Heart left ventricle (tissue), 16 donors: ENCODE measurements around the gene MTG1. TPM values are rescaled to one million over a fixed set of nuclear protein-coding genes. Genes with fewer than 3 reads are reported as not detected.
"Not testable (repeated sequence)": the region's sequence is repeated elsewhere in the genome, so short reads cannot be mapped to it uniquely, and the experiment has no call there.

Experiments used
- ATAC-seq, 4 donors: fragments of 200-7000 bp; cut with Tn5 transposase; one replicate each; pipeline ENCODE4 v1.9.1; 2020 to 2022; ENCODE audit warnings: moderate library complexity in 4 of 4, mild to moderate bottlenecking in 3 of 4, moderate number of reproducible peaks in 1 of 4
- DNase-seq, 5 donors: peaks; one replicate each; pipeline ENCODE4 v3.0.0-alpha.2; 2020
- H3K27ac ChIP-seq, 12 donors: fragments of 200-600 bp; sonication (generic) in 4 of 12; one replicate each; pipeline versions ENCODE4 v1.5.0 to v1.8.0; 2016 to 2022; ENCODE audit warnings: mild to moderate bottlenecking in 2 of 12
- H3K27me3 ChIP-seq, 9 donors: fragments of 200-600 bp; sonication (generic) in 2 of 9; one replicate each; pipeline versions ENCODE4 v1.5.1 to v1.8.0; 2016 to 2022; ENCODE audit warnings: mild to moderate bottlenecking in 3 of 9
- H3K36me3 ChIP-seq, 9 donors: fragments of 200-600 bp; sonication (generic) in 2 of 9; one replicate each; pipeline versions ENCODE4 v1.5.0 to v1.8.0; 2018 to 2022; ENCODE audit warnings: mild to moderate bottlenecking in 2 of 9
- H3K4me1 ChIP-seq, 12 donors: fragments of 200-600 bp; sonication (generic) in 4 of 12; one replicate each; pipeline versions ENCODE4 v1.5.0 to v1.8.0; 2016 to 2022; ENCODE audit warnings: mild to moderate bottlenecking in 3 of 12
- H3K4me3 ChIP-seq, 12 donors: fragments of 200-600 bp; sonication (generic) in 4 of 12; one replicate each; pipeline versions ENCODE4 v1.5.0 to v1.8.0; 2017 to 2022; ENCODE audit warnings: mild to moderate bottlenecking in 9 of 12, moderate library complexity in 4 of 12
- H3K9me3 ChIP-seq, 12 donors: fragments of 200-600 bp; sonication (generic) in 4 of 12; one replicate each; pipeline versions ENCODE4 v1.5.0 to v1.8.0; 2016 to 2022; ENCODE audit warnings: mild to moderate bottlenecking in 1 of 12
- POLR2A ChIP-seq, 2 donors: fragments of 450-650 bp; IDR thresholded peaks; one replicate each; pipeline ENCODE4 v1.6.1; 2017; ENCODE audit warnings: antibody characterized with exemption in 2 of 2, mild to moderate bottlenecking in 2 of 2, moderate library complexity in 2 of 2
- WGBS, 4 donors: extraction: QIAGEN DNeasy Blood & Tissue Kit in 2 of 4; methylation state at CpG; one replicate each; pipeline versions ENCODE4 v1.1.5 to v1.1.7; 2013 to 2018; 5-methylcytosine and 5-hydroxymethylcytosine counted together
- intact Hi-C, 10 donors: fragments of 100-400 bp; cut with DNase I; formaldehyde crosslinking; loops; one replicate each; pipeline versions ENCODE4 v1.11.1 to v1.14.2; 2022
- polyA plus RNA-seq, 2 donors: library from polyadenylated mRNA; stranded (reverse); fragments of 200-250 nt; gene quantifications; one replicate each; pipeline ENCODE4 v1.2.3, GENCODE V29; 2013
- total RNA-seq, 9 donors: library from RNA; depleted of rRNA in 2 of 9; stranded (reverse); fragments of >200 nt in 2 of 9; fragmentation: NEBNext Ultra II Directional in 3 of 9; extraction: Animal tissue kit (Norgen Biotek cat#: 25700) in 3 of 9; gene quantifications; one replicate each; pipeline versions ENCODE4 v1.1.0 to v1.2.4, GENCODE V29; 2016 to 2023
- TF ChIP-seq, protein P1 (sequence below), 12 donors: fragments of 200-600 bp; sonication (generic) in 4 of 12; IDR thresholded peaks; one replicate each; pipeline versions ENCODE4 v1.5.0 to v1.8.0; 2018 to 2022; ENCODE audit warnings: antibody characterized with exemption in 12 of 12, mild to moderate bottlenecking in 5 of 12
- donor health status: ischemic (EF 13 %, LVEDD 7.1; RV severe dilation, severe dysfunction).
- donor health status: healthy with polysubstance abuse.
- donor health status: DM: no; HTN: yes; CAD: no.
- donor health status: DM: no; HTN: no; CAD: no.
- donor health status: ischemic (EF 25% LVEDD 6.9; RV normal size, moderate dysfunction).
- donor health status: ischemic (EF 25% LVEDD 5.7; RV mildly dilated, moderate dysfunction).
- donor health status: healthy.
- donor health status: DM: yes; HTN: yes; CAD: no.
- donor health status: ischemic (EF 35%, LVEDD 5.7; RV mildly dilated, moderate dysfunction).
- donor health status: nonischemic (EF 11% LVEDD 7.7; RV severe dilation, severe dysfunction).
- donor health status: DM: yes; HTN: yes; CAD: no.
- donor health status: PGD.
- donor health status: ischemic (EF 29% LVEDD 5.4; RV normal size, mild dysfunction).
- donor health status: nonischemic (EF 23%, LVEDD 6.1; RV moderate dilation, normal function).

Gene MTG1
- total and polyA plus RNA-seq, 11 donors: 11.6 to 34.2 (median 22.6) TPM

DNA sequence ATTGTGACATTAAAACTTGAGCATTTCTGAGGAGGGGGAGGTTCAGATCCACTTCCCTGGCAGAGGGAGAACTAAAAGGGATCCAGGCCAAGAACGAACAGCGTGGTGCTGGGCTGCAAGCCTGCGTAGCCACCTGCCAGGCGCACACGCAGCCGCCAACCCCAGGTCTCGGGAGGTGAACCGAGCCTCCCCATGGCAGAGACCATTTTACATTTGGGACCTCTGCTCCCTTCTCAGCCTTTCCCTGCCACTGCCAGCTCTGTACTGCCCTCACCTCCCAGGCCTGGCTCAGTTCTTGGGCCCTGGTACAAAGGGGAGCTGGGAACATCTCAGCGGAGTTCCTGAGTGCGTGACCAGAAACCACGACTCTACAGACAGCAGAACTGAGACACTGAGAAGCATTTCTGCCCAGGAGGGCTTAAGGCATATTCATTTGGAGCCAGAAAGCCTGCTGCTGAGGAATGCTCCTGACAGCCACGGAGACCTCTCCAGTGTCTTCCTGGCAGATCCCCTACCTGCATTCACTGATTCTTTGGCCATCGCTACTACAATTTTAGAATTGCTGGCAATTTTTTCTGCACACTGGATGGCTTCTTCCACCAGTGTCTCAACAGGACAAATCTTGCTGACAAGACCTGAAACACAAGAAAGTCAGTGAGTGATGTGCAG is 28.4 kb upstream of the MTG1 start:
- intact Hi-C loops: no loop called here

GRCh38 chr10:133366130-133366478 is 27.9 kb upstream of the MTG1 start:
- DNase-seq (no peak), ATAC-seq (no peak)
- no peaks in the 10 kb centered on the region for H3K27me3 ChIP-seq
- H3K4me1 ChIP-seq: peaks cover 0 to 3% (median 0%) of the 10 kb centered on the region in 12 donors
- no peak overlapping the region for H3K27ac ChIP-seq
- intact Hi-C loops: no loop called here
- 82 to 90% (median 85%) methylated on average over 13 to 17 of the region's 17 CpGs for WGBS, 4 donors
- no peak overlapping the region for H3K4me3 ChIP-seq
- no peak for TF ChIP-seq POLR2A (IDR thresholded peaks at IDR 0.05)
- TF ChIP-seq, protein P1, sequence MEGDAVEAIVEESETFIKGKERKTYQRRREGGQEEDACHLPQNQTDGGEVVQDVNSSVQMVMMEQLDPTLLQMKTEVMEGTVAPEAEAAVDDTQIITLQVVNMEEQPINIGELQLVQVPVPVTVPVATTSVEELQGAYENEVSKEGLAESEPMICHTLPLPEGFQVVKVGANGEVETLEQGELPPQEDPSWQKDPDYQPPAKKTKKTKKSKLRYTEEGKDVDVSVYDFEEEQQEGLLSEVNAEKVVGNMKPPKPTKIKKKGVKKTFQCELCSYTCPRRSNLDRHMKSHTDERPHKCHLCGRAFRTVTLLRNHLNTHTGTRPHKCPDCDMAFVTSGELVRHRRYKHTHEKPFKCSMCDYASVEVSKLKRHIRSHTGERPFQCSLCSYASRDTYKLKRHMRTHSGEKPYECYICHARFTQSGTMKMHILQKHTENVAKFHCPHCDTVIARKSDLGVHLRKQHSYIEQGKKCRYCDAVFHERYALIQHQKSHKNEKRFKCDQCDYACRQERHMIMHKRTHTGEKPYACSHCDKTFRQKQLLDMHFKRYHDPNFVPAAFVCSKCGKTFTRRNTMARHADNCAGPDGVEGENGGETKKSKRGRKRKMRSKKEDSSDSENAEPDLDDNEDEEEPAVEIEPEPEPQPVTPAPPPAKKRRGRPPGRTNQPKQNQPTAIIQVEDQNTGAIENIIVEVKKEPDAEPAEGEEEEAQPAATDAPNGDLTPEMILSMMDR (IDR thresholded peaks at IDR 0.05): no peak
- H3K36me3 ChIP-seq: peaks cover 5 to 96% (median 88%) of the 10 kb centered on the region in 9 donors
- H3K9me3 ChIP-seq: peaks cover 0 to 2% (median 0%) of the 10 kb centered on the region in 12 donors

More for the DNA sequence above, 28.4 kb upstream of the MTG1 start:
- no peak for TF ChIP-seq POLR2A (IDR thresholded peaks at IDR 0.05)
- TF ChIP-seq, protein P1 (IDR thresholded peaks at IDR 0.05): no peak
- Histone ChIP-seq H3K4me1 (peaks cover 0 to 3% (median 0%) of the 10 kb centered on the region in 12 donors), H3K4me3 (no peak overlapping the region), H3K27ac (peak overlapping the region in 2 of 12 donors; percentile 54 to 71), H3K27me3 (no peaks in the 10 kb centered on the region), H3K9me3 (peaks cover 0 to 4% (median 0%) of the 10 kb centered on the region in 12 donors), H3K36me3 (peaks cover 5 to 90% (median 83%) of the 10 kb centered on the region in 9 donors)
- 81 to 88% (median 86%) methylated on average over 13 of the region's 13 CpGs for WGBS, 4 donors
- no peak for DNase-seq
- ATAC-seq: no peak

DNA sequence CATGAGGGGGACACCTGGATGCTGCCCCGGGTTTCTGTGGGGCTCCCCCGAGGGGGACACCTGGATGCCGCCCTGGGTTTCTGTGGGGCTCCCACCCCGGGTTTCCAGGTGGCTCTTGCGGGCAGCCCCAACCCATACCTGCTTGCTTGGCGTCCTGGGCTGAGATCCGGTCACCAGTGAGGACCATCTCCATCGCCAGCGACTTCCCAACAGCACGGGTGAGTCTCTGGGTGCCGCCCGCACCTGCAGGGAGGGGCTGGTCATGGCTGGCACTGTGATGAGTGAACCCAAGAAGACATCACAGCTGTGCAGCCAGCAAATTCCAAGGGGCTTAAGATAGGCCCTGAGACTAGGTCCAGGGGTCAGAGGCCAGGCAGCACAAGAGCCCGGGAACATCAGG is 27.2 kb upstream of the MTG1 start:
- no peaks in the 10 kb centered on the region for H3K27me3 ChIP-seq
- no peak for DNase-seq
- no peak overlapping the region for H3K27ac ChIP-seq
- no peaks in the 10 kb centered on the region for H3K9me3 ChIP-seq
- TF ChIP-seq, protein P1 (IDR thresholded peaks at IDR 0.05): no peak
- TF ChIP-seq POLR2A (IDR thresholded peaks at IDR 0.05): no peak
- intact Hi-C loops: no loop called here
- H3K36me3 ChIP-seq: peaks cover 5 to 98% (median 85%) of the 10 kb centered on the region in 9 donors
- H3K4me1 ChIP-seq: peaks cover 0 to 3% (median 0%) of the 10 kb centered on the region in 12 donors
- WGBS, 4 donors: 90 to 97% (median 94%) methylated on average over 11 to 13 of the region's 13 CpGs
- no peak for ATAC-seq
- no peak overlapping the region for H3K4me3 ChIP-seq

- H3K27ac ChIP-seq, H3K9me3 ChIP-seq, H3K4me3 ChIP-seq, ATAC-seq, H3K4me1 ChIP-seq, intact Hi-C loops, H3K27me3 ChIP-seq, DNase-seq: not testable (repeated sequence)
- WGBS, 4 donors: 76 to 86% (median 83%) methylated on average over 1 to 4 of the region's 7 CpGs
- H3K36me3 ChIP-seq: peaks cover 5 to 92% (median 78%) of the 10 kb centered on the region in 9 donors
Observed at GRCh38 chr10:133367461-133367860, 26.5 kb upstream of the MTG1 start.
